Choroid plexus epithelial cell (primary cell): ENCODE measurements around the gene MRPL10.

Experiments used
- DNase-seq: peaks from one replicate; pipeline ENCODE4 v3.0.0-alpha.2; 2010; ENCODE audit warnings: low read depth
- H3K4me3 ChIP-seq: 2 replicates; pipeline ENCODE4 v1.5.1; 2011; ENCODE audit warnings: low read depth, mild to moderate bottlenecking, control low read depth, low read length, moderate library complexity
- CTCF ChIP-seq: conservative IDR thresholded peaks from 2 replicates; pipeline ENCODE4 v1.5.1; 2011; ENCODE audit warnings: low read depth, mild to moderate bottlenecking, control low read depth, inconsistent platforms, low read length, moderate library complexity

MRPL10 gene

GRCh38 chr17:47791025-47791424 is 40.3 kb downstream of the MRPL10 start:
- DNase-seq, result no peak
- TF ChIP-seq CTCF, result no peak
- H3K4me3 ChIP-seq, result no peak overlapping the region

- peak; percentile 59 for TF ChIP-seq CTCF
- DNase-seq, result peak; percentile 59
- H3K4me3 ChIP-seq, result peak overlapping the region; percentile 36
Observed at GRCh38 chr17:47789611-47790561, 41.5 kb downstream of the MRPL10 start.

GRCh38 chr17:47785538-47786123 is 45.7 kb downstream of the MRPL10 start:
- H3K4me3 ChIP-seq, result no peak overlapping the region
- no peak for TF ChIP-seq CTCF
- DNase-seq, result peak; percentile 26

GRCh38 chr17:47781397-47781796 is 49.9 kb downstream of the MRPL10 start:
- no peak for TF ChIP-seq CTCF
- H3K4me3 ChIP-seq, result no peak overlapping the region
- no peak for DNase-seq

- no peak for TF ChIP-seq CTCF
Observed at GRCh38 chr17:47778184-47778635, 53.1 kb downstream of the MRPL10 start.

GRCh38 chr17:47776330-47777197 is 54.8 kb downstream of the MRPL10 start:
- no peak overlapping the region for H3K4me3 ChIP-seq
- DNase-seq, result peak; percentile 68
- TF ChIP-seq CTCF, result peak; percentile 78

More at GRCh38 chr17:47778184-47778635, 53.1 kb downstream of the MRPL10 start:
- no peak for DNase-seq
- H3K4me3 ChIP-seq, result no peak overlapping the region
